GM18502 (cell line): ENCODE measurements around the gene CD8A.

Experiments used
- ATAC-seq: cut with Tn5 transposase; IDR thresholded peaks from one replicate; pipeline ENCODE4 v1.9.1; 2021; ENCODE audit warnings: mild to moderate bottlenecking; ENCODE audit not compliant: unreplicated experiment, poor library complexity

Gene CD8A

GRCh38 chr2:86809481-86810121, 18.9 kb upstream of the CD8A start:
- ATAC-seq: no peak

- peak; percentile 96 for ATAC-seq
Observed at GRCh38 chr2:86808315-86809161, 17.8 kb upstream of the CD8A start.

GRCh38 chr2:86807468-86808275, 17.0 kb upstream of the CD8A start:
- ATAC-seq: peak; percentile 43

GRCh38 chr2:86807133-86807467, 16.4 kb upstream of the CD8A start:
- ATAC-seq: no peak

GRCh38 chr2:86806059-86806857, 15.5 kb upstream of the CD8A start:
- ATAC-seq: no peak

GRCh38 chr2:86800856-86801567, 10.3 kb upstream of the CD8A start:
- ATAC-seq: no peak

GRCh38 chr2:86794861-86795260, 4.1 kb upstream of the CD8A start:
- ATAC-seq: no peak

- ATAC-seq: no peak
Observed at GRCh38 chr2:86793752-86794151, 3.0 kb upstream of the CD8A start.

- ATAC-seq: no peak
Observed at GRCh38 chr2:86791573-86791972, 860 bp upstream of the CD8A start.

GRCh38 chr2:86790134-86790675, 508 bp downstream of the CD8A start:
- no peak for ATAC-seq

- ATAC-seq: no peak
Observed at GRCh38 chr2:86789687-86790133, 1.0 kb downstream of the CD8A start.

GRCh38 chr2:86788881-86789686, 1.6 kb downstream of the CD8A start:
- ATAC-seq: no peak

- ATAC-seq: no peak
Observed at GRCh38 chr2:86788165-86788564, 2.5 kb downstream of the CD8A start.

GRCh38 chr2:86787736-86788135, 3.0 kb downstream of the CD8A start:
- ATAC-seq: no peak

GRCh38 chr2:86786001-86786536, 4.6 kb downstream of the CD8A start:
- ATAC-seq: no peak

GRCh38 chr2:86785456-86785855, 5.3 kb downstream of the CD8A start:
- ATAC-seq: no peak

GRCh38 chr2:86783615-86784339, 6.9 kb downstream of the CD8A start:
- ATAC-seq: peak; percentile 93

GRCh38 chr2:86782748-86783147, 8.0 kb downstream of the CD8A start:
- ATAC-seq: no peak
